Neuronal stem cell (in vitro differentiated cells): ENCODE measurements around the gene SLMAP.

Experiments used
- DNase-seq: peaks from one replicate; pipeline ENCODE4 v3.0.0-alpha.2; 2013; ENCODE audit warnings: low spot score
- H2AFZ ChIP-seq: one replicate; pipeline ENCODE4 v1.6.1; 2013; ENCODE audit warnings: mild to moderate bottlenecking, low read length, inconsistent platforms
- H2AK5ac ChIP-seq: 2 replicates; pipeline ENCODE4 v1.6.1; 2013; ENCODE audit warnings: low read depth, mild to moderate bottlenecking, inconsistent platforms, low read length, moderate library complexity, mixed read lengths
- H2BK120ac ChIP-seq: 2 replicates; pipeline ENCODE4 v1.6.1; 2013; ENCODE audit warnings: low read depth, mild to moderate bottlenecking, inconsistent platforms, low read length, moderate library complexity, mixed read lengths
- H2BK12ac ChIP-seq: one replicate; pipeline ENCODE4 v1.6.1; 2013; ENCODE audit warnings: low read length, inconsistent platforms
- H2BK15ac ChIP-seq: 2 replicates; pipeline ENCODE4 v1.6.1; 2013; ENCODE audit warnings: mild to moderate bottlenecking, low read length, inconsistent platforms, mixed read lengths
- H2BK5ac ChIP-seq: one replicate; pipeline ENCODE4 v1.6.1; 2013; ENCODE audit warnings: inconsistent platforms, mild to moderate bottlenecking, low read length, moderate library complexity
- H3K14ac ChIP-seq: one replicate; pipeline ENCODE4 v1.6.1; 2013; ENCODE audit warnings: low read length, inconsistent platforms
- H3K18ac ChIP-seq: 2 replicates; pipeline ENCODE4 v1.6.1; 2013; ENCODE audit warnings: low read length, inconsistent platforms
- H3K23ac ChIP-seq: 2 replicates; pipeline ENCODE4 v1.6.1; 2013; ENCODE audit warnings: low read depth, mild to moderate bottlenecking, mixed read lengths, low read length, inconsistent platforms; ENCODE audit not compliant: poor library complexity
- H3K27ac ChIP-seq: replicated peaks from 3 replicates; pipeline ENCODE4 v1.5.1; 2013; ENCODE audit warnings: low read length, inconsistent platforms
- H3K27me3 ChIP-seq, 3 experiments: 2 replicates each; pipeline ENCODE4 v1.6.1; 2013; ENCODE audit warnings: low read length in 3 of 3, mild to moderate bottlenecking in 2 of 3, inconsistent platforms in 1 of 3, low read depth in 1 of 3, mixed read lengths in 1 of 3, moderate library complexity in 1 of 3; ENCODE audit not compliant: control insufficient read depth in 3 of 3, insufficient read depth in 3 of 3
- H3K36me3 ChIP-seq, 2 donors: replicated peaks in 1 of 2; 2 replicates each; pipeline ENCODE4 v1.6.1; 2013; ENCODE audit warnings: low read length in 2 of 2; ENCODE audit not compliant: control insufficient read depth in 2 of 2, insufficient read depth in 2 of 2
- H3K4ac ChIP-seq: 2 replicates; pipeline ENCODE4 v1.6.1; 2013; ENCODE audit warnings: inconsistent platforms, mild to moderate bottlenecking, low read length, moderate library complexity
- H3K4me1 ChIP-seq, 2 donors: 1 replicate in 1 of 2; 2 replicates in 1 of 2; pipeline ENCODE4 v1.6.1; 2013; ENCODE audit warnings: low read length in 2 of 2, low read depth in 1 of 2; ENCODE audit not compliant: control insufficient read depth in 2 of 2, insufficient read depth in 1 of 2
- H3K4me2 ChIP-seq: one replicate; pipeline ENCODE4 v1.6.1; 2013; ENCODE audit warnings: mild to moderate bottlenecking, low read length, inconsistent platforms; ENCODE audit not compliant: insufficient read depth, poor library complexity, severe bottlenecking
- H3K4me3 ChIP-seq, 2 donors: 2 replicates each; pipeline ENCODE4 v1.5.1; 2013; ENCODE audit warnings: low read length in 2 of 2, mild to moderate bottlenecking in 2 of 2, inconsistent platforms in 1 of 2, moderate library complexity in 1 of 2
- H3K79me1 ChIP-seq: one replicate; pipeline ENCODE4 v1.6.1; 2013; ENCODE audit warnings: low read depth, mild to moderate bottlenecking, inconsistent platforms, low read length, moderate library complexity
- H3K9ac ChIP-seq: one replicate; pipeline ENCODE4 v1.6.1; 2013; ENCODE audit warnings: mild to moderate bottlenecking, low read depth, low read length, inconsistent platforms; ENCODE audit not compliant: poor library complexity
- H3K9me3 ChIP-seq, 2 donors: replicated peaks in 1 of 2; 2 replicates each; pipeline versions ENCODE3 to v1.6.1; 2013; ENCODE audit warnings: low read length in 2 of 2, mild to moderate bottlenecking in 2 of 2, inconsistent platforms in 1 of 2, low read depth in 1 of 2, mixed read lengths in 1 of 2, moderate library complexity in 1 of 2; ENCODE audit not compliant: control insufficient read depth in 2 of 2, insufficient read depth in 1 of 2
- H4K8ac ChIP-seq: one replicate; pipeline ENCODE4 v1.6.1; 2013; ENCODE audit warnings: low read depth, mild to moderate bottlenecking, inconsistent platforms, low read length, moderate library complexity
- H4K91ac ChIP-seq: one replicate; pipeline ENCODE4 v1.6.1; 2013; ENCODE audit warnings: low read length, low read depth, mild to moderate bottlenecking, inconsistent platforms; ENCODE audit not compliant: poor library complexity
- WGBS, 2 donors: extraction: QIAGEN DNeasy Blood & Tissue Kit; methylation state at CpG; one replicate each; pipeline ENCODE4 v1.1.7; 2013; ENCODE audit warnings: missing lambda C conversion rate in 2 of 2, mixed read lengths in 1 of 2; ENCODE audit not compliant: insufficient read length in 2 of 2, insufficient replicate concordance in 1 of 2; ENCODE audit errors: extremely low coverage in 2 of 2; 5-methylcytosine and 5-hydroxymethylcytosine counted together

SLMAP gene

DNA sequence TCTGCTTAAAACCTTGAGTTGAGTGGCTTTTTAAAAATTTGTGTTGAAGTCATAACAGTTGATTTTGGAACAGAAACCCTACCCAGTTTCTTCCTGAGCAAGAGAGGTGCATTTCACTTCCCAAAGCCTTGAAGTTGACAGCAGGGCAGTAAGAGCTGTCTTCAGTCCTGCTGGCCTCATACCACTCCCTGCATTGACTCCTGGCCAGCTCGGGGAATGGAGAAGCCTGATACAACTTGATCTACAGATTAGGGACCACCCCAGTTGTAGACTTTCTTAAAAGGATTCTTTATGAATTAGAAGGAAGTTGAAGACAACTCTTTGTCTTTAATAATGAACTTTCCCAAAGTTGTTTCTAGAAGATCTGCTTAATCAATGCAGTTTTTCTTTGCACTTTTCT, 161.5 kb downstream of the SLMAP start:
- Histone ChIP-seq H3K27me3 (no peaks in the 10 kb centered on the region), H2BK15ac (no peak overlapping the region), H2AK5ac (no peak overlapping the region), H3K4me3 (no peak overlapping the region), H3K14ac (no peak overlapping the region), H2BK120ac (no peak overlapping the region), H4K8ac (no peak overlapping the region), H2BK5ac (no peak overlapping the region), H2AFZ (no peak overlapping the region), H3K23ac (no peak overlapping the region), H3K36me3 (peaks cover 5 to 73% of the 10 kb centered on the region in 2 donors), H3K79me1 (no peaks in the 10 kb centered on the region), H3K4me2 (no peak overlapping the region), H3K4me1 (no peaks in the 10 kb centered on the region), H3K27ac (no peak overlapping the region), H3K9me3 (peaks cover 0 to 5% of the 10 kb centered on the region in 2 donors), H2BK12ac (no peak overlapping the region), H3K4ac (no peak overlapping the region), H3K18ac (no peak overlapping the region), H3K9ac (no peak overlapping the region), H4K91ac (no peak overlapping the region)
- WGBS, 2 donors, result no CpG with 5 or more reads among the region's 1 CpG
- DNase-seq, result no peak

DNA sequence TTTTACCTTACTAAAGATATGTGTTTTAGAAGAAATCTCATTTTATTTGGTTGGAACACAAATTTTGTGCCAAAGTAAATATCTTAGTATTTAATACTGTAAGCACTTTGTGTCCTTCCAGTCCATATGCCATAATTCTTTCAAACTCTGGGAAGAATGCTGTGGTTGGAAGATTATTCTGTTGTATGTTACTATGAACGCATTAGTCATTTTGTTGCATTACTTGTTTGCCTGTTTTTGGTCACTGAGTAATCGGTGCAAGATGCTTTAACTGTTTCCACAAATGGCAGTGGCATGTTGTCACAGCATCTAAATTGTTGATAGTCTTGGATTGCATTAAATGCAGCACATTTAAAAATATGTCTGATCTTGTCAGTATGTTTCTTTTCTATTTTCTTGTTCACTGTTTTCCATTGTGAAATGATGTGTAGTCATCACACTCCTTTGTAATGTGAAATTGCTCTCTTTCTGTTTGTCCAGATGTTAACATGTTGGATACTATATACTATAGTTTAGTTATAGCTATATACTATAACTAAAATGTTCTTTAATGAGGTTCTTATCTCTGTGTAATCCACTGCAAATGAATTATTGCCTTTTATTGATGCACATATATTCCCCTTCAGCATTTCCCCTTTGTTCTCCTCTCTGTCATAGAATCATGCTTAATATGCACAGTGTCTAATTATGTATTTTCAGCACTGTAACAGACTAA, 162.2 kb downstream of the SLMAP start:
- WGBS, 2 donors, result no CpG with 5 or more reads among the region's 2 CpGs
- Histone ChIP-seq H3K23ac (no peak overlapping the region), H3K9me3 (peaks cover 0 to 5% of the 10 kb centered on the region in 2 donors), H3K4me3 (no peak overlapping the region), H2BK120ac (no peak overlapping the region), H3K14ac (no peak overlapping the region), H3K4me2 (no peak overlapping the region), H3K79me1 (no peaks in the 10 kb centered on the region), H3K4ac (no peak overlapping the region), H4K91ac (no peak overlapping the region), H3K36me3 (peaks cover 5 to 73% of the 10 kb centered on the region in 2 donors), H3K27ac (no peak overlapping the region), H3K27me3 (no peaks in the 10 kb centered on the region), H2AK5ac (no peak overlapping the region), H4K8ac (no peak overlapping the region), H3K4me1 (no peaks in the 10 kb centered on the region), H2AFZ (no peak overlapping the region), H3K9ac (no peak overlapping the region), H2BK15ac (no peak overlapping the region), H2BK5ac (no peak overlapping the region), H2BK12ac (no peak overlapping the region), H3K18ac (no peak overlapping the region)
- no peak for DNase-seq

DNA sequence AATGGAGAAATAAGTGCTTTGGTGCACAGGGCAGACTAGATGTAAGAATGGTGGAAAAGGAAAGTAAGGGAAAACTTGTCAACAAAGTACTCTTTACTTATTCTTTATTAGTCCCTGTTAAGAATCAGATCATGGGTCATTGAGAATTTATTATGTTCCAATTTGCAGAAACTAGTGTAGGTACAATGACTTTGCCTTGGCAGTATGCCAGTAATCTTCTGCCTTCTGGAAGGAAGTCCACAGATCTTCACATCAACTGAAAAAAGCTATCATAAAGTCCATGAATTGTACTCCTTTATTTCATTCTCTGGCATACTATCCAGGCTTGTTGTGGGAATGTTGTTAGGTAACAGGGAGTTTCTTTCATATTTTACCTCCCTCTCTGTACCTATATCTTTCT, 163.9 kb downstream of the SLMAP start:
- H2BK120ac ChIP-seq, result no peak overlapping the region
- H3K36me3 ChIP-seq, result peaks cover 5 to 72% of the 10 kb centered on the region in 2 donors
- H3K27ac ChIP-seq, result no peak overlapping the region
- no peak overlapping the region for H4K91ac ChIP-seq
- no peak overlapping the region for H3K14ac ChIP-seq
- no peak overlapping the region for H2AK5ac ChIP-seq
- no peak overlapping the region for H2AFZ ChIP-seq
- H3K79me1 ChIP-seq, result no peaks in the 10 kb centered on the region
- no peak overlapping the region for H3K4me3 ChIP-seq
- H4K8ac ChIP-seq, result no peak overlapping the region
- no peak overlapping the region for H3K23ac ChIP-seq
- H3K4ac ChIP-seq, result no peak overlapping the region
- no peaks in the 10 kb centered on the region for H3K27me3 ChIP-seq
- H3K9me3 ChIP-seq, result peaks cover 0 to 5% of the 10 kb centered on the region in 2 donors
- no peak overlapping the region for H2BK15ac ChIP-seq
- H2BK5ac ChIP-seq, result no peak overlapping the region
- no peak for DNase-seq
- H3K9ac ChIP-seq, result no peak overlapping the region
- H2BK12ac ChIP-seq, result no peak overlapping the region
- no peaks in the 10 kb centered on the region for H3K4me1 ChIP-seq
- H3K4me2 ChIP-seq, result no peak overlapping the region
- H3K18ac ChIP-seq, result no peak overlapping the region

DNA sequence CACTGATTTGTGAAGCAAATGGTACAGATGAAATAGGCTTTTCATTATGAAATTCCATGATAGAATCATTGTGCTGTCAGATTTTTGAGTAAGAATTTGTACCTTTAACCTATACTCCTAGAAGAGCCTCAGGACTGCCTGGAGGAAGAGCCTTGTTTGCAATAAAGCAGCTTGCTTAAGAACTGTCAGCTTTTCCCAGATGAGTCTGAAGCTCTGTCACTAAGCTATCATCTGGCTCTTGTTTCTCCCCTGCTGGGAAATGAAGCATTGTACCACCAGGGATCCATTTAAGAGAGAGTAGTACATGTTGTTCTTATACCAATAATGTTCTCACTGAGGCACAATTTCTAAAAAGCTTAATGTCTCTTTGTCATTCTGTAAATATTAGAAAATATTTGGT, 167.0 kb downstream of the SLMAP start:
- no peak overlapping the region for H3K14ac ChIP-seq
- no peaks in the 10 kb centered on the region for H3K4me1 ChIP-seq
- no peak overlapping the region for H3K9ac ChIP-seq
- no peak for DNase-seq
- H3K27me3 ChIP-seq, result no peaks in the 10 kb centered on the region
- no peak overlapping the region for H3K23ac ChIP-seq
- no peaks in the 10 kb centered on the region for H3K79me1 ChIP-seq
- no peak overlapping the region for H3K4me3 ChIP-seq
- no peak overlapping the region for H2AFZ ChIP-seq
- no peak overlapping the region for H3K18ac ChIP-seq
- H3K27ac ChIP-seq, result no peak overlapping the region
- H2BK15ac ChIP-seq, result no peak overlapping the region
- H2BK120ac ChIP-seq, result no peak overlapping the region
- H2BK5ac ChIP-seq, result no peak overlapping the region
- no peak overlapping the region for H2BK12ac ChIP-seq
- H3K4ac ChIP-seq, result no peak overlapping the region
- no peaks in the 10 kb centered on the region for H3K9me3 ChIP-seq
- peaks cover 3 to 67% of the 10 kb centered on the region in 2 donors for H3K36me3 ChIP-seq
- no peak overlapping the region for H4K91ac ChIP-seq
- no peak overlapping the region for H2AK5ac ChIP-seq
- H4K8ac ChIP-seq, result no peak overlapping the region
- H3K4me2 ChIP-seq, result no peak overlapping the region
